ENCODE measurements around the gene DAAM2.

The DAAM2 gene

DNA sequence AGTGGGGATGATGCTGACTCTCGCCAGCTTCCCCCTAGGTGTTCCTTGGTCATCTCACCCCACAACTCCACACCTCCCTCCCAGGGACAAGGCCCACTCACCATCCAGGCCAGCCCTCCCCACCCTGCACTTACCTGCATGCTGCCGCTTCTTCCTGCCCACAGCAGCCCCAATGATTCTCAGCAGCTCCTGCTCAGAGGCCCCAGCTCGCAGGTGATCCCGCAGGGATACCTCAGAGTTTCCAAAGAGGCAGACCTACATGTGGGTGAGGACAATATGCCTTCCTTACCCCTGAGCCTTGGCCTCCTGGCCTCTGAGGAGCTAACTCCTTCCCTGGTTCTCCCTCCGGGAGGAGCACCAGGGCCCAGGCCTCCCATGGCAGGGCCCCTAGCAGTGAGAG lies 117.5 kb downstream of the DAAM2 start:
- DNase-seq (ENCODE audit: low read depth in 2 of 2) = no peak

DNA sequence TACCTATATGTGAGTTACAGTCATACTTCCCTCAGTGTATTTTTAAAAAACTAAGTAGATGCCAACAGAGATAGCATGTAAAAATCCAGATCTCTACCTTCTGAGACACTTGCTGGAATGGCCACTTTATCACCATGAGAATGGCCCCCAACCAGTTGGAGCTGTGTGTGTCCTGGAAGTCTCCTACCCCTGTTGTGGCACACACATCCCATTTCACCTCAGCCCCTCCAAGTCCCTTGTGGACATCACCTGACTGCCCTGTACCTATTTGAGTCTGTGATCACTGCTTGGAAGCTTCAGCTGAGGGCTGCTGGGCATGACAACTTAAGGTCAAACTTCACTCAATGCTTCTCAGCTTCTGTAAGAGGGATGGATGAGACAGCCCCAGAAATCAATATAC lies 118.0 kb downstream of the DAAM2 start:
- DNase-seq (ENCODE audit: low read depth in 2 of 2) = no peak

DNA sequence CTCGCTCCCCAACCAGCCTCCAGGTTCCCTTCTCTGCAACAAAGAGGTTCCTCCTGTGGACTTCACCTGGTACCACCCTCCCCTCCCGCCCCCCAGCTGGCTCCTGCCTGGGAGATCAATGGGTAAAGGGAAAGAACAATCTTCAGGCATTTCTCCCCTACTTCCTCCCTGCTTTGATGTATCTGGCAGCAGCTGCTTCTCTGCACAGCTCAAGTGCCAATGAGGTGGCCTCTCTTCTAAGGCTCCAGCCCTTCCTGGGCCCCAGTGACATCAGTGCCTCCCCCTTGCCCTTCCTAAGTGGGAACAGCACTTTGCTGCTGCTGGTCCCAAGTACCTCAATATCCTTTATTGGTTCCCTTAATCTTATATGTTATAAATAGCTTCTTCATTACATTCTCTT lies 118.6 kb downstream of the DAAM2 start:
- no peak for DNase-seq (ENCODE audit: low read depth in 2 of 2)

DNA sequence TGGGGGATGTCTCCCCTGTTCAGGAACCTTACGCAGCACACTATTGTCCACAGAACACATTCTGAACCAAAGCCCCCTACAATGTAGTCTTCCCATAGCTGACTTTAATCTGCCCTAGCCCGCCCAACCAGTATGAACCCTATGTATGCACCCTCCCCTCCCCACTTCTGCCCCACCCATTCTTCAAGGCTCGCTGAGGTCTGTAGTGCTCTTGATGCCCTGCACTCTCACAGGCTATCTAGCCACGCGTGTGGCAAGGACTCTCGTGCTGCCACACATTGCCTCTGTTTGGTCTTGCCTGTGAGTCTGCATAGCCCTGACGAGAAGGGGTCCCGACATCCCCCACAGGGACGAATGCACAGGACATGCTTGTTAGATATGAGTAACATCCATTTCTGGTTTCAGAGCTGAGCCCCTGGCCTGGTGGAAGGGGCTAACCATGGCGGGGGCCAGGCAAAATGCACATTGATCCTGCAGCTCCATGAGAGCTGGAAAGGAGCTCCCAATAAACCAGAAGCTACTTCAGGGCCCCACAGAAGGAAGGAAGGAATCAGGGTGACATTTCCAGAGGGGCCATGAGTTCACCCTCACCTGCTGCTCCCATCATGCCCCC lies 119.4 kb downstream of the DAAM2 start:
- DNase-seq (ENCODE audit: low read depth in 2 of 2) = no peak

DNA sequence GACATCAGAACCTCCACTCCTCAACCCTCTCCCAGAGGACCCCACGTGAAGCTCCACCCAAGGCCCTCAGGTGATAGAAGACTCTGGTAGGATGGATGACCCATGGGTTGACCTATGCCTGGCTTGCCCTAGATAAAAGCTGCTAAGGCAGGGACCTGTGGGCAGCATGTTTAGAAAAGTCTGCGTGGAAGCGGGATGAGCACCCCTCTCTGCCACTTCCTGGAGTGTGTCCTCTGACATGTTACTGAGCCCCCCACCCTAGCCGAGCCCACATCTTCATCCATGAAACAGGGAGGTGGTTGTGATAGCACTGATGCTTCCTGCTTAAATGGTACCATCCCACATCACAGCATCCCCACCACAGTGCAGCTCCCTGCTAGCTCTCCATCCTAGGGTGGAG lies 120.3 kb downstream of the DAAM2 start:
- DNase-seq (ENCODE audit: low read depth in 2 of 2) = no peak

DNA sequence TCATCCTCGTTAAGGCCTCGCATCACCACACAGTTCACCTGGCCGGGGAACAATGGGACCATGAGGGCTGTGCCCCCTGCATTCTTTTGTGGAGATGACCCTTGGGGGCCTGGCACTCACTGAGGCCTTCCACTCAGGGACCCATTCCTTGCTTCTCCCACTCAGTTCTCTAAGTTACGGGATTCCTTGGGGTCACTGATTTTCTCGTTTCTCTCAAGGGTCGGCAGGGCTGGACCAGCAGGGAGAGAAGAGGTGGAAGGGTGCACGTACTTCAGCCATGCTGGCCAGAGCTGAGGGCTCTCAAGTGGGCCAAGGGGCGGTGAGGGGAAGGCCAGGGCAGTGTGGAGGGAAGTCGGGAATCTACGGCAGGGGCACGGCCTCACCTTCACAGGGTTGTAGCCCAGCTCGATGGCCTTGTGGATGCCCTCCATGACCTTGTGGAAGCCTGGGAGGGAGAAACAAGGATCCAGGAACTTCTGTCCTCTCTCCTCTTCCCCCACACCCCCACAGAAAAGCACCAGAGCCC lies 121.3 kb downstream of the DAAM2 start:
- no peak for DNase-seq (ENCODE audit: low read depth in 2 of 2)

DNA sequence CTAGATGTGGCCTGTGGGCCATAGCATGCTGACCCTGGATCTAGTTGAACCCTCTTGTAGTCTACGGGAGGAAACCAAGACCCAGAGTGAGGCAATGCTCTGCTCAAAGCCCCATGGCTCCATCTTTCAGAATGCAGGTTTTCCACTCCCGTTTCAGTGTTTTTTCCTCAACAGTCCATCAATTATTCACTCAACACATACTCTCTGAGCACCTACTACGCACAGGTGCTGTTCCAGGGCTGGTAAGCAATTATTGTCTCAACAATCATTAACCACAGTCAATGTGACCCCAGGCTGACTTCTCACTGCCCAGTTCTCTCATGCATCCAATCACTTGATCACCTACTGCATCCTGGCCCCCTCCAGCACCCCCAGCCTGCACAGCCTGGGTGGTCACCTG lies 122.1 kb downstream of the DAAM2 start:
- DNase-seq (ENCODE audit: low read depth in 2 of 2) = no peak

DNA sequence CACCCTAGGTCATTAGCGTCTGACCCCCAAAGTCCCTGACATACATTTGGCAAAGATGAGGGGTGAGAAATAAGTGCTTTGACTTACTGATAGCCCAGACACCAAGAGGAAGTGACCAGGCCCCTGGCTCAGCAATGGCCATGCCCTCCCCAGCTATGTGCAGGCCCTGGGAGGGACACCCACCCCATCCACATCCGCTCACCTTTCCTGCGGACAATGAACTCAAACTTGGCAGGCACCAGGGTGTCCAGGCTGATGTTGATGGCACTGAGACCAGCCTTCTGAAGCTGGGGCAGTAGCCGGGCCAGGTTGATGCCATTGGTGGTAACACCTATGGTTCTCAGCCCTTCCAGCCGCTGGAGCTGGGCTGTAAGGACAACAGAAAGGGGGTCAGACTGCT lies 123.7 kb downstream of the DAAM2 start:
- DNase-seq (ENCODE audit: low read depth in 2 of 2) = no peak

DNA sequence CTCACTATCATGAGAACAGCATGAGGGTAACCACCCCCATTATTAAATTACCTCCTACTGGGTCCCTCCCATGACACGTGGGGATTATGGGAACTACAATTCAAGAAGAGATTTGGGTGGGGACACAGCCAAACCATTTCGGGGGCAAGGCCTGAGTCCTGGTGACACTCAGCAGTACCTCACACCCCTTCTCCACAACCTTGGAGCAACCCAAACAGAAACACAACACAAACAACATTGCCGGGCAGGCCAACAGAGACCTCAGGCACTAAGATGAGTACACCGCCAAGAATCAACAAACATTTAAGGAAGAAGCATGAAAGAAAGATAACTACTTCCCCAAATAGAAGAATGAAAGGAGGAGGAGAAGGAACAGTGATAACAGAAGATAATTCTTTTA lies 125.2 kb downstream of the DAAM2 start:
- no peak for DNase-seq (ENCODE audit: low read depth in 2 of 2)

DNA sequence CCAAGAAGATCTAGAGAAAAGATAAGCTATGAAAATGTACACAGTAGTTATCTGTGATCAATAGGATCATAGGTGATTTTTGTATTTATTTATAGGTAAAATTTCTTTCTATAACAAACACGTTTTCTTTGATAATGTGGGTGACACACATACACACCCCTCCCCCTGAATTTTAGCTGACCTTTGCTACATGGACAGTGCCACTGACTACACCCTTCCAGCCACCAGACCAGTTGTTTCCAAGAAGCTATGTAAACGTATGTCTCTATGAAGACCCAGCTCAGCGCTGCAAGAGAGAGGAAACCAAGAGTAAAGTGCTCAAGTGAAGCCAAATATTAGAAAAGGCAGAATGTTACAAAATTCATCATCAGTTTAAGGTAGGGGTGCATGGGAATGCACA lies 125.8 kb downstream of the DAAM2 start:
- DNase-seq (ENCODE audit: low read depth in 2 of 2) = no peak

DNA sequence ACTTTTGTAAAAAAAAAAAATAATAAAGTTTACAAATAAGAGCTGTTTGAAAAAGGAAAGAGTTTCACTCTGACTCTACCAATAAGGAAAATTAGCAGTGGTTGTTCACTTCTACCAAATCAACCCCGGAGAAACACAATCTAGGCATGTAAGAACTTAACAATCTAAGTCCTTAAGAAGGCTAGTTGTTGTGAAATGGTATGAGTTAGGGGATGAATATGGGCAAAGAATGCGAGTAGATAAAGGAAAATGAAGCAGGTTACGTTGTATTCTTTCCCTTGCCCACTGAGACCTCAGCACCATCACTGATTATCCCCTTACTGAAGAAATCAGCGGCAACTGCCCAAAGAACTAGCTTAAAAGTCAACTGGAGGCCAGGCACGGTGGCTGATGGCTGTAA lies 126.7 kb downstream of the DAAM2 start:
- DNase-seq (ENCODE audit: low read depth in 2 of 2) = no peak

DNA sequence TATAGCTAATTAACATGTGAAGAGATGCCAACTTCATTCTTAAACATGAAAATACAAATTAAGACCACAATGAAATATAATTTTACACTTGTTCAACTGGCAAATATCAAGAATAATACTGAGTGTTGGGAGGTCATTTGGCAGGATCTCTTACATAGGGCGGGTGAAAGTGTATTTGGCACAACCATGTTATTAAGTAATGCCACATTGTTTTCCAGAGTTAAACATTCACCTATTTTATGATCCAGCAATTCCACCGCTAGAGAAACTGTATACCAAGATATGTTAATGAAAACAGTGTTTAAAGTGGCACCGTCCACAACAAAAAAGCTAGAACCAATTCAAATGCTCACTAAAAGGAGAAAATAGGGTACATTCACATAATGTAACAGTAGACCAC lies 128.0 kb downstream of the DAAM2 start:
- no peak for DNase-seq (ENCODE audit: low read depth in 2 of 2)

DNA sequence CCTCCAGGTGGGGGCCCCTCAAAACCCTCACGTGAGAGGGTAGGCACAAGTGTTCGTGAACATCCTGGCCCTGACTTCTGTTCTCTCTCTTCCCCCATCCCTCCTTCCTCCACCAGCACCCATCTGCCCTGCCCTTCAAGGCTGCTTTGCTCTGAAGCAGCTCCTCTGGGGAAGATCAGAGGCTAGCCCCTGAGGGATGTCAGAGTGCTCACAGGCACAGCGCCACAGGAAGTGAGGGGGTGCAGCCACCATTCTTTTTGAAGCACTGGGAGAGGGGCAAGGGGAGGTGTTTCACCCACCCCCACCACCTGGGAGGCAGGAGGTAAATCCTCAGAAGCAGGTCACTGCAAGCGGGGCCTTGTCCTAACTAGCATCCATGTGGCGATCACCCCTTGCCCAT lies 130.6 kb downstream of the DAAM2 start:
- DNase-seq (ENCODE audit: low read depth in 2 of 2) = no peak

DNA sequence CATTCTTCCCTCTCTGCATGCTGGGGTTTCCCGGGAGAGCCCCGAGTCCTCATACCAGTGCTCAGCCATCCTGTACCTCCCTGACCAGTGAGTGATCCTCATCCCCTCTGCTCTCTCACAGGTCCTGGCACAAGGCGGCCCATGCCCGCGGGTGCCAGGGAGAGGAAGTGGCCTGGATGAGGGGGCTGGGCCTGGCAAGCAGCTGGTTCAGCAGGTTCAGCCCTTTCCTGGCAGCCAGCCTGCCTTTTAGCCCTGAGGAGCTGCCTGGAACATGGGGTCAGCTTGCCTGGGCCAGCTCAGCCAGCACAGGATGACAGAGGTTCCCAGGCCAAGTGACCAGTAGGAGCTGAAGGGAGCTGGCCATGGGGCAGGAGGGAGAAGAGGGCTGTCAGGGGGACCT lies 131.2 kb downstream of the DAAM2 start:
- DNase-seq (ENCODE audit: low read depth in 2 of 2) = no peak

DNA sequence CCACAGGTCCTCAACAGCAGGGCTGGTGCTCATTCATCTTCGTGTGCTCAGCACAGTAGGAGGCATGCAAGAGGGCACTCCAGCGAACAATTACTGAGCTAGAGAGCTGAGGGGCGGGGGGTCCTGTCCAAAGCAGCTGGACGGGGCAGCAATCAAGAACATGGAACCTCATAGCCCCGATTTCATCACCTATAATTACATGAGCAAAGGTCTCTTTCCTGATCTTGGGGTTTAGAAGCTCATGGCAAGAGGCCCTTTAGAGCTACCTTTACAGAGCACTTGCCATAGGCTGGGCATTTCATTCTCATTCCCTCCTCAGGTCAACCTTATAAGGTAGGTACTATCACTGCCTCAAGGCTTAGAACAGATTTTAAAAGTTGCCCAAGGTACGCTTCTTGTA lies 131.7 kb downstream of the DAAM2 start:
- DNase-seq (ENCODE audit: low read depth in 2 of 2) = no peak

DNA sequence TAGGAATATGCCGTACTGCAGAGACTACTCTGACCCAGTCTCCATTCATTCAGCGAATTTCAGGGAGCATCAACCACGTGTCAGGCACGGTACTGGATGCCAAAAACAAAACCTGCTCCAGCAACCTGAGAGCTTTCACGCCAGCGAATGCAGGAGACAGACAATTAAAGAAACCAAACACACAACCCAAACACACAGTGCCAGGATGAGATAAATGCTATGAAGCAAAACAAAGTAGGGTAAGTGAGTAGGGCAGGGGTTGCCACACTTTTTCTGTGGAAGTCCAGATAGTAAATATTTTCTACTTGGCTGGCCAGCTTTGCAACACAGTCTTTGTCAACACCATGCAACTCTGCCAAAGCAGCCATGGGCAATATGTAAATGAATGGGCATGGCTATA lies 132.1 kb downstream of the DAAM2 start:
- no peak for DNase-seq (ENCODE audit: low read depth in 2 of 2)

DNA sequence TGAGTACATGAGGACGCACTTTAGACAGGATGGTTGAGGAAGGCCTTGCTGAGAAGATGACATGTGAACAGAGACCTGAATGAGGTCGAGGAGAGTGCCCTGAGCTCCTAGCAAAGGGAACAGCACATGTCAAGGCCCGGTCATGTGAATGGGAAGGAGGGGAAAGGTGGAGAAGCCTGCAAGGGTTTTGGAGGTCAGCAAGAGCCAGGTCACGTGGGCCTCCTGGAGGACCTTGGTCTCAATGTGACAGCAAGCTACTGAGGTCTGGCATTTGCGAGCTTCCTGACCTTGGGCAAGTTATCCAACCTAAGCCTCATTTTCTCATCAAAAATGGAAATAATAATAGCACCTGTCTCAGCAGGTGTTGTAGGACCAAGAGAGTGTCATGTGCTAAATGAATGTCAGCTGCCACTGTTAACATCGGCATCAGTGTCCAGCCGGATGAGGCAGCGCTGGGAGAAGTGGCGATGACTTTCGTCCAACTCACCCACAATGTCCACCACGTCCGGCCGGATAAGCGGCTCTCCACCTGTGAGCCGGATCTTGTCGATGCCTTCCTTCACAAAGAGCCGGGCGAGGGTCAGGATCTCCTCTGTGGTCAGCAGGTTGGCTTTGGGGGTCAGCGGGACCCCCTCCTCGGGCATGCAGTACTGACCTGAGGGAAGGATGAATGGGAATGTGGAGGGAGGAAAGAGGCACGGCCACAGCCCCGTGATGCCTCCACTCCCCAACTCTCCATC lies 133.2 kb downstream of the DAAM2 start:
- no peak for DNase-seq (ENCODE audit: low read depth in 2 of 2)

DNA sequence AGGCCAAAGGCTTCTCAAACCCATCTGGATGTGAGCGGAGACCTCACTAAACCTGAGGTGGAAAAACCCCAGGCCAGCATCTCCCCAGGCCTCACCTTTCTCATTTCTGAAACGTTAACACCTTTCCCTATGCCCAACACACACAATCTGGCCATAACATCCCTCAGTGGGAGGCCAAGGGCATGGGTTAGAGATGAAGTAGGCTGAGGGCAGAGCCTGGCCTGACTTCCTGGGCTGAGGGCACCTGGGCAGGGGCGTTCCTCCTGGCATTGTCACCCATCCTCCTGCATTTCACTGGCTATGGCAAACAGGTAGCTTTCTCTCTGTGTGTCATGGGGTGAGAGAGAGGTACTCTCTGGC lies 133.7 kb downstream of the DAAM2 start:
- DNase-seq (ENCODE audit: low read depth in 2 of 2) = no peak

DNA sequence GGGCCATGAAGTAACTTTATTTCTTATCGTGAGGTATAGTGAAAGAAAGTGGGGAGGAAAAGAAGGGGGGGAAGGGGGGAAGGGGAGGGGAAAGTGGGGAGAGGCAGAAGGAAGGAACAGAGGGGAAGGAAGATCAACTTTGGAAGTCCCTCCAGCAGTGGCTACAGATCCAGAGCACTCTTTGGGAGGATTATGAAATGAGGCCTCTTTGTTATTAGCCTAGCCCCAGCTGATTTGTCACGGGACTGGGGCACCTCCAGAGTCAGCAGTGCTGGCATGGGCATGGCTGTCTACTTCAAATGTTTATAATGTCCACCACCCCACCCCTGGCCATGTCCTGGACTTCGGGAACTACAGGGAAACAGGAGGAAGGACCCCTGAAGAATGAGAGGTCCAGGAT lies 134.5 kb downstream of the DAAM2 start:
- DNase-seq (ENCODE audit: low read depth in 2 of 2) = no peak

DNA sequence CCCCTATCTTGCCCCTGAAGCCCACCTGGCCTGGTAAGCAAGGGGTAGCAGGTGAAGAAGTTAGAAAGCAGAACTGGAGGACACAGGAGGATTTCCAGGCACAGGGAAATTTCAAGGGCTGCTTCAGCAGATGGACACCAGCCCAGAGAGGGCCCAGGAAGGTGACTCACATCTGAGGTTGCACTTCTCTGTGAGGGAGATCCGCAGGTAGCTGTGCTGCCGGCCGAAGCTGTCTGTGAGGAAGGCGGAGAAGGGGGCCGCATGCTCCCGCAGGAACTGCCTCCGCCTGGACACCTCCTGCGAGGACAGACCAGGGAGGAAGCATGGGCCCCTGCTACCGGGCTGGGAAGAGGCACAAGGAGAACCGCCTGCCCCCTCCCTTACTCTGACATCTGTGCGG lies 135.0 kb downstream of the DAAM2 start:
- DNase-seq (ENCODE audit: low read depth in 2 of 2) = no peak

DNA sequence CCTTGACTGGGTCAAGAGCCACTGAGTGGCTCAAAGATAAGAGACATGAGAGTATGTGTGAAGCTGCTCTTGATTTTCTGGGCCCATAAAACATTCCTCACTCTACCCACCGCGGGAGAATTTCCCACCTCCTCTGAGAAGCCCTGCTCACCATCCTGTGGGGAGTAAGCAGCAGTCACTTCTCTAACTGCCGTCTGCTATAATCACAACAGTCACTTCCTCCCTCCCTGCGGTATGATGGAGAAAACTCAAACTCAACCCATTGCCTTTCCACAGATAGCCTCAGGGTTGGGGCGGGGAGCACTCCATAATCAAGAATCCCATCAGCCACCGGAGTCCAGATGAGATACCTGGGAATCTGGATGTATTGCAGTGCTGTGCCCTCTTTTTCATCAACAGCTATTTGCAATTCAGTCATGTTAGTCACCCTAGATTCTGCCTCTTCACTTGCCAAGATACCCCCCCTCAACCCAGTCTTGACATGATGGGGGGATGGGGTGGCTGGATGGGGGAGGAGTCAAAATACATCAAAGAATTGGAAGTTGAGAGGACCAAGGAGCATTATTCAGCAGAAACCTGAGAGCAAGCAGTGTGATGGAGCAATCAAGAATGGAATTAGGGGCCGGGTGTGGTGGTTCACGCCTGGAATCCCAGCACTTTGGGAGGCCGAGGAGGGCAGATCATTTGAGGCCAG lies 137.0 kb downstream of the DAAM2 start:
- DNase-seq (ENCODE audit: low read depth in 2 of 2) = no peak

DNA sequence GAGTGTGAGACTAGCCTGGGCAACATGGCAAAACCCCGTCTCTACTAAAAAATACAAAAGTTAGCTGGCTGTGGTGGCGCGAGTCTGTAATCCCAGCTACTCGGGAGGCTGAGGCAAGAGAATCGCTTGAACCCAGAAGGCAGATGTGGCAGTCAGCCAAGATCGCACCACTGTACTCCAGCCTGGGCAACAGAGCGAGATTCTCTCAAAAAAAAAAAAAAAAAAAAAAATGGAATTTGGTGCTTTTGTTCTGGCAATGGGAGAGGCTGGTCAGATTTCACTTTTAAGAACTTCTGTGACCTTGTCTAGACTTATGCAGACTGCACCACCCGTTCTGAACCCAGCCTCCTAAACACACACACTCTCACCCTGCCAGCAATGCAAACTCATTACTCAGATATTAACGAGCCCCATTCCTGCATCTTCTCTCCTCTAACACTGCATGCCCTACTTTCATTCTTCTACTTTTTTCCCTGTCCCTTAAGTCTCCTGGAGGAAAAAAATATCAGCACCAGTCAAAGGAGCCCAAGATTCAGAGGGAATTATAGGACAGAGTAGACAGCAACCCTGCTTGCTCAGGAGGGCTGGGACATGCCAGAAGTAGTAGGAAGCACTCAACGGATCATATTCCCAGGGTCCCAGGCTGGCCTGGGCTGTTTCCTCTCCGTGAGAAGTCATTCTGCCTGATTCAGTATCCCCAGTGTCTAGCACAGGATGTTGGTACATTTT lies 137.7 kb downstream of the DAAM2 start:
- DNase-seq (ENCODE audit: low read depth in 2 of 2) = no peak

DNA sequence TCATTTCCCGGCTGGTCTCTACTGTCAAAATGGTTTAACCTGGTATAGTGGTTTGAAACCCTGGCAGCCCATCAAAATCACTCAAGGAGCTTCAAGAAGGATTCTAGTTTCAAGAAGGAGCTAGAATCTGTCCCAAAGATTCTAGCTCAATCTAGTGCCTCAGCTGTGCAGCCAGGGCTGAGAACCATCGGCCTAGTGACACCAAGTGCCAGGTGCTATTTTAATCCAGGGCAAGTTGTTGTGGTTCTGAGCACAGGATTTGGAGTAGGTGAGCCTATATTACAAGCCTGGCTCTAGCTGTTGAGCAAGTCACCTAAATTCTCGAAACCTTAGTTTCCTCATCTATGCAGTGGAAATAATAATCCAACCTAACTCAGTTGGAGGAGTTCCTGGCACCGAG lies 138.4 kb downstream of the DAAM2 start:
- DNase-seq (ENCODE audit: low read depth in 2 of 2) = no peak

All from stimulated activated CD4-positive, alpha-beta T cell treated with anti-CD3 and anti-CD28 coated beads, Interleukin-12 subunit alpha, Interleukin-12 subunit beta, amount 100 ng/mL, for 24 hours (primary cell).